OCI-LY3 (cell line): ENCODE results near the gene HIC1.

Source experiments
- CTCF ChIP-seq: fragments of 200-600, 300-600 bp; sonication (generic); IDR thresholded peaks from 2 replicates; pipeline ENCODE4 v1.5.1; 2014; ENCODE audit warnings: antibody characterized with exemption, low read length, low read depth
- EZH2phosphoT487 ChIP-seq: fragments of 200-600 bp; shearing (Covaris generic); IDR thresholded peaks from 2 replicates; pipeline ENCODE4 v1.6.1; 2018; ENCODE audit warnings: antibody characterized with exemption, mixed run types, low read depth

- TF ChIP-seq CTCF (no peak), EZH2phosphoT487 (no peak)
These were observed 2.9 kb upstream of the HIC1 start for GRCh38 chr17:2051933-2052559.
